GM19372 (cell line): ENCODE results near the gene CCSER2.
A peak's percentile ranks its signal among the peaks of the same experiment; 100 is the strongest.
"Not testable (repeated sequence)": the region's sequence is repeated elsewhere in the genome, so short reads cannot be mapped to it uniquely, and the experiment has no call there.

Experiments
- ATAC-seq: cut with Tn5 transposase; IDR thresholded peaks from one replicate; pipeline ENCODE4 v1.9.1; 2021; ENCODE audit warnings: mild to moderate bottlenecking, low read depth, moderate library complexity; ENCODE audit not compliant: unreplicated experiment

The CCSER2 gene

GRCh38 chr10:84511709-84512285 lies 183.4 kb downstream of the CCSER2 start:
- no peak for ATAC-seq

- ATAC-seq = no peak
Observed at GRCh38 chr10:84517554-84517953, 189.2 kb downstream of the CCSER2 start.

- ATAC-seq = no peak
Observed at GRCh38 chr10:84519235-84519634, 190.8 kb downstream of the CCSER2 start.

- no peak for ATAC-seq
Observed at GRCh38 chr10:84521013-84521412, 192.6 kb downstream of the CCSER2 start.

- ATAC-seq = no peak
Observed at GRCh38 chr10:84521468-84521867, 193.1 kb downstream of the CCSER2 start.

GRCh38 chr10:84522612-84523462 lies 194.4 kb downstream of the CCSER2 start:
- ATAC-seq = no peak

GRCh38 chr10:84523526-84523925 lies 195.1 kb downstream of the CCSER2 start:
- ATAC-seq = no peak

GRCh38 chr10:84524435-84524834 lies 196.0 kb downstream of the CCSER2 start:
- no peak for ATAC-seq

GRCh38 chr10:84525120-84525806 lies 196.9 kb downstream of the CCSER2 start:
- ATAC-seq = no peak

GRCh38 chr10:84525807-84526182 lies 197.4 kb downstream of the CCSER2 start:
- ATAC-seq = not testable (repeated sequence)

GRCh38 chr10:84527386-84527785 lies 199.0 kb downstream of the CCSER2 start:
- ATAC-seq = not testable (repeated sequence)

- ATAC-seq = not testable (repeated sequence)
Observed at GRCh38 chr10:84528526-84528925, 200.1 kb downstream of the CCSER2 start.

GRCh38 chr10:84530724-84531325 lies 202.4 kb downstream of the CCSER2 start:
- ATAC-seq = no peak

- ATAC-seq = no peak
Observed at GRCh38 chr10:84531396-84531795, 203.0 kb downstream of the CCSER2 start.

GRCh38 chr10:84534168-84534567 lies 205.8 kb downstream of the CCSER2 start:
- ATAC-seq = no peak

- peak; percentile 72 for ATAC-seq
Observed at GRCh38 chr10:84537447-84537931, 209.1 kb downstream of the CCSER2 start.

GRCh38 chr10:84538036-84538435 lies 209.6 kb downstream of the CCSER2 start:
- no peak for ATAC-seq

- ATAC-seq = no peak
Observed at GRCh38 chr10:84539216-84539615, 210.8 kb downstream of the CCSER2 start.

GRCh38 chr10:84540022-84540616 lies 211.7 kb downstream of the CCSER2 start:
- peak; percentile 16 for ATAC-seq

- peak; percentile 85 for ATAC-seq
Observed at GRCh38 chr10:84540617-84541288, 212.4 kb downstream of the CCSER2 start.
